Subcutaneous abdominal adipose tissue (tissue), 5 donors: ENCODE results near the gene MMP15.

Experiments used
- H3K27ac ChIP-seq: one replicate; pipeline ENCODE4 v1.7.0; 2013; ENCODE audit warnings: low read depth, mild to moderate bottlenecking, inconsistent platforms, low read length, moderate library complexity
- H3K27me3 ChIP-seq, 5 donors: one replicate each; pipeline ENCODE4 v1.7.0; 2013; ENCODE audit warnings: low read length in 5 of 5, inconsistent platforms in 1 of 5; ENCODE audit not compliant: control insufficient read depth in 5 of 5, insufficient read depth in 4 of 5
- H3K36me3 ChIP-seq, 5 donors: one replicate each; pipeline ENCODE4 v1.7.0; 2013; ENCODE audit warnings: low read length in 5 of 5; ENCODE audit not compliant: control insufficient read depth in 5 of 5, insufficient read depth in 5 of 5
- H3K4me1 ChIP-seq, 5 donors: one replicate each; pipeline ENCODE4 v1.7.0; 2013; ENCODE audit warnings: low read length in 5 of 5, mild to moderate bottlenecking in 3 of 5, moderate library complexity in 1 of 5; ENCODE audit not compliant: control insufficient read depth in 5 of 5, insufficient read depth in 5 of 5
- H3K4me3 ChIP-seq, 5 donors: one replicate each; pipeline ENCODE4 v1.7.0; 2013; ENCODE audit warnings: low read length in 5 of 5, low read depth in 1 of 5
- H3K9ac ChIP-seq, 5 donors: one replicate each; pipeline ENCODE4 v1.7.0; 2013; ENCODE audit warnings: low read length in 5 of 5, mild to moderate bottlenecking in 4 of 5, moderate library complexity in 3 of 5
- H3K9me3 ChIP-seq, 5 donors: one replicate each; pipeline ENCODE4 v1.7.0; 2013; ENCODE audit warnings: low read length in 5 of 5; ENCODE audit not compliant: control insufficient read depth in 5 of 5
- donor health status: healthy.
- donor health status: healthy.
- donor health status: healthy.
- donor health status: healthy.
- donor health status: healthy.

MMP15 gene

GRCh38 chr16:58049232-58050185, 24.0 kb downstream of the MMP15 start:
- H3K9me3 ChIP-seq = no peaks in the 10 kb centered on the region
- H3K27ac ChIP-seq = no peak overlapping the region
- no peak overlapping the region for H3K4me3 ChIP-seq
- peak overlapping the region in 1 of 5 donors; percentile 17 for H3K9ac ChIP-seq
- H3K4me1 ChIP-seq = peaks cover 0 to 39% (median 20%) of the 10 kb centered on the region in 5 donors
- H3K27me3 ChIP-seq = no peaks in the 10 kb centered on the region
- peaks cover 0 to 12% (median 8%) of the 10 kb centered on the region in 5 donors for H3K36me3 ChIP-seq

DNA sequence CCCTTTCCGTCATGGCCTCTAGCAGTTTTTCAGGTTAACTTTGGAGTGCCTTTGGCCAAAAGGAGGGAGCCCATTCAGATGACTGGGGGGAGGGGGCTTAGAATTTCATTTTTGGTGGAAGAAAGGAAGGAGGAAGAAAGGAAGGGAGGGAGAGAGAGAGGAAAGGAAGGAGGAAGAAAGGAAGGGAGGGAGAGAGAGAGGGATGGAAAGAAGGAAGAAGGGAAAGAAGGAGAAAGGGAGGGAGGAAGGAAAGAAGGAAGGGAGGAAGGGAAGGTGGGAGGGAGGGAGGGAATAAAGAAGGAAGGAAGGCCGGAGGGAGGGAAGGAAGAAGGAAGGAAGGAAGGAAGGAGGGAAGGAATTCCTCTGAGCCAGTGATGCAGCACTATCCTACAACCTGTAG, 25.7 kb downstream of the MMP15 start:
- Histone ChIP-seq H3K4me3 (no peak overlapping the region), H3K9me3 (no peaks in the 10 kb centered on the region), H3K4me1 (peaks cover 0 to 37% (median 13%) of the 10 kb centered on the region in 5 donors), H3K27ac (no peak overlapping the region), H3K27me3 (no peaks in the 10 kb centered on the region), H3K9ac (no peak overlapping the region), H3K36me3 (no peaks in the 10 kb centered on the region)

DNA sequence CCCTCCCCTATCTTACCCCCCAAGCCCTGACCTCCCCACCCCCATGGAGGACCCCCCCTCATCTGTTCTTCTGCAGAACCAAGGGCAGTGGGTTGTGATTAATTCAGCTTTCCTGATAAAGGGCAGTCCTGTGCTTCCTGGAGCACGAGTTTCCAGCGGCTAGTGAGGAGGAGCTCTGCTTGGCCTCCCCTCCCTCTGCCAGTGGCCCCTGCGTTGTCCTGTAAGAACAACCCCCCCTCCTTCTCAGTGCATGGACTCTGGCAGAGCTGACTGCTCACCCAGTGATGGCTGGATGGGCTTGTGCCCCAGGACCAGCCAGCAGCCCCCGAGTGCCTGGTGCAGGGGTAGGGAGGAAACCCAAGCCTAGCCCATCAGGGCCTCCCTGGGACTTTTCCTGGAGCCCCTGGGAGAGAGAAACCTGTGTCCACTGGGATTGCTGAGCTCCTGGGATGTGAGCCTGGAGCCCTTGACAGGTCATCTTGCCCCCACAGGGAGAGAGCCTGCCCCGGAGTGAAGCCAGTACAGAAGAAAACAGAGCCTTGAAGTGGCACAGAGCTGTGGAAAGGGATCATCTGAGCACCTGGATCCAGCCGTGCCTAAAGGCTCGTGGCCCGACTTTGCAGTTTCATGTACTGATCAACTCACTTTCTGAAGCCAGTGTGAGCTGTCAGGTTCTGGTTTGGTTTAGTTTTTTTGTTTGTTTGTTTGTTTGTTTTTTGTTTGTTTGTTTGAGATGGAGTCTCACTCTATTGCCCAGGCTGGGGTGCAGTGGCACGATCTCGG, 26.5 kb downstream of the MMP15 start:
- Histone ChIP-seq H3K9me3 (no peaks in the 10 kb centered on the region), H3K4me1 (peaks cover 0 to 30% (median 6%) of the 10 kb centered on the region in 5 donors), H3K9ac (no peak overlapping the region), H3K27me3 (no peaks in the 10 kb centered on the region), H3K4me3 (no peak overlapping the region), H3K36me3 (no peaks in the 10 kb centered on the region), H3K27ac (no peak overlapping the region)

GRCh38 chr16:58053682-58054005, 28.1 kb downstream of the MMP15 start:
- no peak overlapping the region for H3K27ac ChIP-seq
- H3K4me1 ChIP-seq = peaks cover 0 to 13% (median 4%) of the 10 kb centered on the region in 5 donors
- no peak overlapping the region for H3K4me3 ChIP-seq
- peaks cover 0 to 2% (median 0%) of the 10 kb centered on the region in 5 donors for H3K27me3 ChIP-seq
- H3K9ac ChIP-seq = no peak overlapping the region
- no peaks in the 10 kb centered on the region for H3K9me3 ChIP-seq
- no peaks in the 10 kb centered on the region for H3K36me3 ChIP-seq

- no peak overlapping the region for H3K4me3 ChIP-seq
- no peaks in the 10 kb centered on the region for H3K36me3 ChIP-seq
- no peak overlapping the region for H3K27ac ChIP-seq
- H3K27me3 ChIP-seq = peaks cover 0 to 2% (median 0%) of the 10 kb centered on the region in 5 donors
- no peak overlapping the region for H3K9ac ChIP-seq
- no peaks in the 10 kb centered on the region for H3K9me3 ChIP-seq
- peaks cover 0 to 7% (median 2%) of the 10 kb centered on the region in 5 donors for H3K4me1 ChIP-seq
Observed at GRCh38 chr16:58054289-58054688, 28.7 kb downstream of the MMP15 start.

DNA sequence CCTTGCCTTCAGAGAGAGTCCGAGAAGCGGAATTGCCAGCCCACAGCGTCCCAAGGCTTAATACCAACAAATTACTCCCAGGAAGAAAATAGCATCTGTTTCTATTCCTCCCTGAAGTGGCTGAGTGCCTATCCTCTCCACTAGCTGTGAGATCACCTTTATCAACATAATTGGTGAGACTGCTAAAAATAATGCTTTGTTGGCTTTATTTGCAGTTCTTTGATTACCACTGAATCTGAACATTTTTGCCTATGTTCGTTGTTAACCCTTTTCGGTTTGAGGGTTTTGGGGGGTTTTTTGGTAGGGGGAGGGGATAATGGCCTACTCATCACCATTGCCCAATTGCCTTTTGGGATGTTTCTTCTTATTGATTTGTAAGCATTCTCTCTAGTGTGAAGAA, 31.0 kb downstream of the MMP15 start:
- H3K9ac ChIP-seq = no peak overlapping the region
- peaks cover 0 to 2% (median 0%) of the 10 kb centered on the region in 5 donors for H3K27me3 ChIP-seq

GRCh38 chr16:58057121-58057520, 31.6 kb downstream of the MMP15 start:
- Histone ChIP-seq H3K27ac (no peak overlapping the region), H3K4me3 (no peak overlapping the region), H3K9ac (no peak overlapping the region), H3K9me3 (no peaks in the 10 kb centered on the region), H3K27me3 (peaks cover 0 to 2% (median 0%) of the 10 kb centered on the region in 5 donors), H3K36me3 (no peaks in the 10 kb centered on the region), H3K4me1 (no peaks in the 10 kb centered on the region)

More for the DNA sequence above, 31.0 kb downstream of the MMP15 start:
- Histone ChIP-seq H3K4me3 (no peak overlapping the region), H3K36me3 (no peaks in the 10 kb centered on the region), H3K27ac (no peak overlapping the region), H3K9me3 (no peaks in the 10 kb centered on the region), H3K4me1 (no peaks in the 10 kb centered on the region)

- H3K9me3 ChIP-seq = no peaks in the 10 kb centered on the region
- H3K9ac ChIP-seq = no peak overlapping the region
- H3K27me3 ChIP-seq = peaks cover 0 to 2% (median 0%) of the 10 kb centered on the region in 5 donors
- no peak overlapping the region for H3K27ac ChIP-seq
- H3K36me3 ChIP-seq = no peaks in the 10 kb centered on the region
- no peak overlapping the region for H3K4me3 ChIP-seq
- H3K4me1 ChIP-seq = peaks cover 0 to 4% (median under 1%) of the 10 kb centered on the region in 5 donors
Observed at GRCh38 chr16:58057784-58058183, 32.2 kb downstream of the MMP15 start.

DNA sequence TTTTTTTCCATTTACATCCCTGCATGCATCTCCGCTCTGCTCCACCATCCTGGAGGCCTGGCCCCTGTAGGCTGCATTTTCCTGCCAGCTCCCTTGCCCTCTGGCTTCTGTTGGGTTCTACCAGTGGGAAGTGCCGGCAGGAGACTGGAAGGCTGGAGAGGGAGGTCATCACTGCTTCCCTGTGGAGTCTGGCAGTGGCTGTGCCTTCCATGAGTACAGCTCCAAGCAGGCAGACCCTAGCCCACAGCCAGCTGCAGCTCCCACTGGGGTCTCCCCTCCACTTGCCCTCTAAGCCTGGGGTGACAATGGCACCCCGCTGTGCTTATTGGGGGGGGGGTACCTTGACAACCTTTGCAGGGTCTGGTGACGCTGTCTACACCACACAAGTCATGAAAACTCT, 37.3 kb downstream of the MMP15 start:
- H3K27me3 ChIP-seq = no peaks in the 10 kb centered on the region
- peaks cover 0 to 22% (median 12%) of the 10 kb centered on the region in 5 donors for H3K4me1 ChIP-seq
- no peaks in the 10 kb centered on the region for H3K9me3 ChIP-seq
- no peak overlapping the region for H3K27ac ChIP-seq
- no peak overlapping the region for H3K9ac ChIP-seq
- no peaks in the 10 kb centered on the region for H3K36me3 ChIP-seq
- H3K4me3 ChIP-seq = no peak overlapping the region
